ENCODE results near the gene RAD9B.
"Not testable (repeated sequence)": the region's sequence is repeated elsewhere in the genome, so short reads cannot be mapped to it uniquely, and the experiment has no call there.

RAD9B gene

GRCh38 chr12:110537605-110538409, 35.7 kb downstream of the RAD9B start:
- no peak for DNase-seq
- Mint-ChIP-seq H3K36me3 (ENCODE audit: low read depth) (peaks cover 93% of the 10 kb centered on the region), H3K4me3 (no peak overlapping the region), H3K27ac (peak overlapping the region; percentile 77), H3K9me3 (no peaks in the 10 kb centered on the region), H3K4me1 (ENCODE audit: low read depth) (peaks cover 58% of the 10 kb centered on the region), H3K27me3 (no peaks in the 10 kb centered on the region)

GRCh38 chr12:110538869-110539622, 36.9 kb downstream of the RAD9B start:
- H3K36me3 Mint-ChIP-seq (ENCODE audit: low read depth): peaks cover 96% of the 10 kb centered on the region
- no peaks in the 10 kb centered on the region for H3K9me3 Mint-ChIP-seq
- no peak overlapping the region for H3K4me3 Mint-ChIP-seq
- H3K27me3 Mint-ChIP-seq: no peaks in the 10 kb centered on the region
- DNase-seq: no peak
- H3K4me1 Mint-ChIP-seq (ENCODE audit: low read depth): peaks cover 59% of the 10 kb centered on the region
- H3K27ac Mint-ChIP-seq: peak overlapping the region; percentile 57

- Mint-ChIP-seq H3K4me3 (no peak overlapping the region), H3K9me3 (no peaks in the 10 kb centered on the region), H3K27ac (peak overlapping the region; percentile 80), H3K4me1 (ENCODE audit: low read depth) (peaks cover 50% of the 10 kb centered on the region), H3K36me3 (ENCODE audit: low read depth) (peaks cover 94% of the 10 kb centered on the region), H3K27me3 (no peaks in the 10 kb centered on the region)
- no peak for DNase-seq
Observed at GRCh38 chr12:110540048-110540447, 37.9 kb downstream of the RAD9B start.

GRCh38 chr12:110543252-110543959, 41.3 kb downstream of the RAD9B start:
- peaks cover 89% of the 10 kb centered on the region for H3K36me3 Mint-ChIP-seq (ENCODE audit: low read depth)
- peaks cover 61% of the 10 kb centered on the region for H3K4me1 Mint-ChIP-seq (ENCODE audit: low read depth)
- no peaks in the 10 kb centered on the region for H3K27me3 Mint-ChIP-seq
- no peak for DNase-seq
- H3K9me3 Mint-ChIP-seq: no peaks in the 10 kb centered on the region
- H3K4me3 Mint-ChIP-seq: no peak overlapping the region
- peak overlapping the region; percentile 72 for H3K27ac Mint-ChIP-seq

- Mint-ChIP-seq H3K4me3 (no peak overlapping the region), H3K36me3 (ENCODE audit: low read depth) (peaks cover 89% of the 10 kb centered on the region), H3K27me3 (no peaks in the 10 kb centered on the region), H3K27ac (peak overlapping the region; percentile 15), H3K9me3 (no peaks in the 10 kb centered on the region), H3K4me1 (ENCODE audit: low read depth) (peaks cover 66% of the 10 kb centered on the region)
- DNase-seq: no peak
Observed at GRCh38 chr12:110543965-110544364, 41.8 kb downstream of the RAD9B start.

- not testable (repeated sequence) for H3K9me3 Mint-ChIP-seq, DNase-seq, H3K4me3 Mint-ChIP-seq, H3K27me3 Mint-ChIP-seq
- Mint-ChIP-seq H3K27ac (peak overlapping the region; percentile 67), H3K4me1 (ENCODE audit: low read depth) (peaks cover 60% of the 10 kb centered on the region), H3K36me3 (ENCODE audit: low read depth) (peaks cover 88% of the 10 kb centered on the region)
Observed at GRCh38 chr12:110545259-110545658, 43.1 kb downstream of the RAD9B start.

- Mint-ChIP-seq H3K4me1 (ENCODE audit: low read depth) (peaks cover 61% of the 10 kb centered on the region), H3K27ac (no peak overlapping the region), H3K27me3 (no peaks in the 10 kb centered on the region), H3K9me3 (no peaks in the 10 kb centered on the region), H3K4me3 (no peak overlapping the region), H3K36me3 (ENCODE audit: low read depth) (peaks cover 89% of the 10 kb centered on the region)
- DNase-seq: no peak
Observed at GRCh38 chr12:110545812-110546211, 43.7 kb downstream of the RAD9B start.

GRCh38 chr12:110546339-110546738, 44.2 kb downstream of the RAD9B start:
- Mint-ChIP-seq H3K27me3 (no peaks in the 10 kb centered on the region), H3K4me3 (no peak overlapping the region), H3K9me3 (no peaks in the 10 kb centered on the region), H3K36me3 (ENCODE audit: low read depth) (peaks cover 90% of the 10 kb centered on the region), H3K27ac (no peak overlapping the region), H3K4me1 (ENCODE audit: low read depth) (peaks cover 64% of the 10 kb centered on the region)
- DNase-seq: no peak

GRCh38 chr12:110547090-110547489, 45.0 kb downstream of the RAD9B start:
- Mint-ChIP-seq H3K36me3 (ENCODE audit: low read depth) (peaks cover 92% of the 10 kb centered on the region), H3K27ac (peak overlapping the region; percentile 39), H3K4me3 (no peak overlapping the region), H3K27me3 (no peaks in the 10 kb centered on the region), H3K4me1 (ENCODE audit: low read depth) (peaks cover 66% of the 10 kb centered on the region), H3K9me3 (no peaks in the 10 kb centered on the region)
- DNase-seq: no peak

GRCh38 chr12:110548678-110549077, 46.5 kb downstream of the RAD9B start:
- Mint-ChIP-seq H3K9me3 (no peaks in the 10 kb centered on the region), H3K4me3 (no peak overlapping the region), H3K27me3 (no peaks in the 10 kb centered on the region), H3K27ac (peak overlapping the region; percentile 65), H3K36me3 (ENCODE audit: low read depth) (peaks cover 79% of the 10 kb centered on the region), H3K4me1 (ENCODE audit: low read depth) (peaks cover 54% of the 10 kb centered on the region)
- DNase-seq: no peak

GRCh38 chr12:110549716-110550115, 47.6 kb downstream of the RAD9B start:
- H3K9me3 Mint-ChIP-seq: no peaks in the 10 kb centered on the region
- DNase-seq: no peak
- no peak overlapping the region for H3K4me3 Mint-ChIP-seq
- peaks cover 69% of the 10 kb centered on the region for H3K36me3 Mint-ChIP-seq (ENCODE audit: low read depth)
- peaks cover 54% of the 10 kb centered on the region for H3K4me1 Mint-ChIP-seq (ENCODE audit: low read depth)
- H3K27ac Mint-ChIP-seq: peak overlapping the region; percentile 56
- H3K27me3 Mint-ChIP-seq: no peaks in the 10 kb centered on the region

GRCh38 chr12:110550981-110551380, 48.9 kb downstream of the RAD9B start:
- peak overlapping the region; percentile 13 for H3K27ac Mint-ChIP-seq
- H3K4me3 Mint-ChIP-seq: no peak overlapping the region
- H3K36me3 Mint-ChIP-seq (ENCODE audit: low read depth): peaks cover 58% of the 10 kb centered on the region
- H3K9me3 Mint-ChIP-seq: no peaks in the 10 kb centered on the region
- H3K27me3 Mint-ChIP-seq: no peaks in the 10 kb centered on the region
- no peak for DNase-seq
- H3K4me1 Mint-ChIP-seq (ENCODE audit: low read depth): peaks cover 57% of the 10 kb centered on the region
